ENCODE data around the gene CPB2.

- TF ChIP-seq POLR2A (IDR thresholded peaks at IDR 0.05; ENCODE audit: extremely low read depth, insufficient read length) (no peak), CTCF (IDR thresholded peaks at IDR 0.05; ENCODE audit: low read depth, low read length) (no peak), MAX (IDR thresholded peaks at IDR 0.05; ENCODE audit: low read depth, low read length) (no peak), MYC (IDR thresholded peaks at IDR 0.05; ENCODE audit: low read depth, low read length) (no peak)
These were observed 4.6 kb upstream of the CPB2 start for GRCh38 chr13:46109451-46109850.
